ENCODE data around the gene MEF2C.

MEF2C gene

GRCh38 chr5:88719434-88719833 lies 163.6 kb downstream of the MEF2C start:
- Mint-ChIP-seq H3K4me1 (peaks cover 4% of the 10 kb centered on the region), H3K36me3 (ENCODE audit: low read depth) (peaks cover 10% of the 10 kb centered on the region), H3K27me3 (ENCODE audit: low read depth) (peaks cover 6% of the 10 kb centered on the region), H3K4me3 (no peak overlapping the region), H3K9me3 (no peaks in the 10 kb centered on the region), H3K27ac (no peak overlapping the region)
- TF ChIP-seq CTCF (IDR thresholded peaks at IDR 0.05; ENCODE audit: unreplicated experiment in 3 of 3) = no peak

GRCh38 chr5:88718736-88719135 lies 164.2 kb downstream of the MEF2C start:
- Mint-ChIP-seq H3K27me3 (ENCODE audit: low read depth) (peaks cover 6% of the 10 kb centered on the region), H3K36me3 (ENCODE audit: low read depth) (peaks cover 10% of the 10 kb centered on the region), H3K27ac (no peak overlapping the region), H3K4me3 (no peak overlapping the region), H3K4me1 (peaks cover 4% of the 10 kb centered on the region), H3K9me3 (no peaks in the 10 kb centered on the region)
- no peak for TF ChIP-seq CTCF (IDR thresholded peaks at IDR 0.05; ENCODE audit: unreplicated experiment in 3 of 3)

- Mint-ChIP-seq H3K4me1 (peaks cover 4% of the 10 kb centered on the region), H3K27ac (no peak overlapping the region), H3K4me3 (no peak overlapping the region), H3K36me3 (ENCODE audit: low read depth) (peaks cover 3% of the 10 kb centered on the region), H3K9me3 (no peaks in the 10 kb centered on the region), H3K27me3 (ENCODE audit: low read depth) (no peaks in the 10 kb centered on the region)
- TF ChIP-seq CTCF (IDR thresholded peaks at IDR 0.05; ENCODE audit: unreplicated experiment in 3 of 3) = no peak
Observed at GRCh38 chr5:88716101-88716500, 166.9 kb downstream of the MEF2C start.

GRCh38 chr5:88715503-88715902 lies 167.5 kb downstream of the MEF2C start:
- H3K36me3 Mint-ChIP-seq (ENCODE audit: low read depth) = no peaks in the 10 kb centered on the region
- no peaks in the 10 kb centered on the region for H3K9me3 Mint-ChIP-seq
- no peak for TF ChIP-seq CTCF (IDR thresholded peaks at IDR 0.05; ENCODE audit: unreplicated experiment in 3 of 3)
- H3K27me3 Mint-ChIP-seq (ENCODE audit: low read depth) = no peaks in the 10 kb centered on the region
- H3K4me3 Mint-ChIP-seq = no peak overlapping the region
- no peak overlapping the region for H3K27ac Mint-ChIP-seq
- peaks cover 4% of the 10 kb centered on the region for H3K4me1 Mint-ChIP-seq

GRCh38 chr5:88713818-88714217 lies 169.2 kb downstream of the MEF2C start:
- no peak for TF ChIP-seq CTCF (IDR thresholded peaks at IDR 0.05; ENCODE audit: unreplicated experiment in 3 of 3)
- Mint-ChIP-seq H3K4me3 (no peak overlapping the region), H3K9me3 (no peaks in the 10 kb centered on the region), H3K27ac (no peak overlapping the region), H3K27me3 (ENCODE audit: low read depth) (no peaks in the 10 kb centered on the region), H3K36me3 (ENCODE audit: low read depth) (no peaks in the 10 kb centered on the region), H3K4me1 (peaks cover 4% of the 10 kb centered on the region)

GRCh38 chr5:88708682-88709398 lies 174.1 kb downstream of the MEF2C start:
- no peaks in the 10 kb centered on the region for H3K36me3 Mint-ChIP-seq (ENCODE audit: low read depth)
- no peak overlapping the region for H3K27ac Mint-ChIP-seq
- no peaks in the 10 kb centered on the region for H3K9me3 Mint-ChIP-seq
- TF ChIP-seq CTCF (IDR thresholded peaks at IDR 0.05; ENCODE audit: unreplicated experiment in 3 of 3) = no peak
- H3K4me3 Mint-ChIP-seq = no peak overlapping the region
- H3K27me3 Mint-ChIP-seq (ENCODE audit: low read depth) = peaks cover 4% of the 10 kb centered on the region
- no peaks in the 10 kb centered on the region for H3K4me1 Mint-ChIP-seq

All from nephron (organoid).